H1 (cell line): Measurements from ENCODE around the gene TP53RK. TPM values are rescaled to one million over a fixed set of nuclear protein-coding genes. Genes with fewer than 3 reads are reported as not detected.

Source experiments
- BCL11A ChIP-seq, 2 experiments: IDR thresholded peaks; one replicate each; pipeline ENCODE4 v1.6.1; 2011; ENCODE audit warnings: low read depth in 2 of 2, low read length in 2 of 2, mild to moderate bottlenecking in 2 of 2
- SAP30 ChIP-seq: fragments of 300-600 bp; sonication (generic); IDR thresholded peaks from 2 replicates; pipeline ENCODE4 v1.7.1; 2012; ENCODE audit warnings: low read length, moderate library complexity, mild to moderate bottlenecking, inconsistent platforms; ENCODE audit not compliant: insufficient read depth, insufficient replicate concordance
- polyA plus RNA-seq, 7 experiments: library from polyadenylated mRNA; depleted of rRNA in 3 of 7; stranded (reverse) in 5 of 7; unstranded in 2 of 7; fragments of >200 nt in 5 of 7; fragments of 200-250 nt in 2 of 7; gene quantifications; 1 replicate in 5 of 7; 2 replicates in 1 of 7; 4 replicates in 1 of 7; pipeline versions ENCODE4 v1.2.1 to v1.2.3, GENCODE V29; 2011 to 2013; ENCODE audit warnings: missing spikeins in 2 of 7, mixed read lengths in 2 of 7
- total RNA-seq: library from RNA; stranded (reverse); fragmentation: NEBNext Ultra II Directional; extraction: Animal tissue kit (Norgen Biotek cat#: 25700); gene quantifications from 2 replicates; pipeline ENCODE4 v1.2.1, GENCODE V29; 2021
- TF ChIP-seq, protein P1 (sequence below): fragments of 300-600 bp; sonication (generic); IDR thresholded peaks from 2 replicates; pipeline ENCODE4 v1.7.1; 2012; ENCODE audit warnings: low read length, moderate library complexity, mild to moderate bottlenecking, inconsistent platforms; ENCODE audit not compliant: insufficient replicate concordance
- TF ChIP-seq, protein P2 (sequence below): IDR thresholded peaks from 2 replicates; pipeline ENCODE4 v1.6.1; 2012; ENCODE audit warnings: low read length, inconsistent platforms

The TP53RK gene
- total and polyA plus RNA-seq, 2 of the 8 experiments (the other 6 are each of a cell fraction or from before 2014, with no cell fraction given) = 8.5 to 16.3 TPM

DNA sequence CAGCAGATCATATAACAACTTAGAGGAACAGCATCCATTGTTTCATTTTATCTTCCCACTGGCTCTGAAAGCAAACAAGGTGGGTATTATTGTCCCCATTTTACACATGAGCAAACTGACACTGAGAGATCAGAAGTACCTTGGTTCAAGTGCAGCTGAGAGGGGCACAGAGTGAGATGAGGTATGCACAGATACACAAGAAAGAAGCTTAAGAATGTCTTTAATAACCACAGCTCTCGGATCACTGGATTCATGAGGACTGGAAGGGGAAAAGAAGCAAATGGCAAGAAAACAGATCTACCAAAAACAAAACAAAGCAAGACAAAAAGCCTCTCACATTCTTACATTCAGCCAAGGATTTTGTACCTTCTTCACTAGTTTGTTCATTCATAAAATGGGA lies 30.8 kb upstream of the TP53RK start (continued):
- TF ChIP-seq, protein P1, sequence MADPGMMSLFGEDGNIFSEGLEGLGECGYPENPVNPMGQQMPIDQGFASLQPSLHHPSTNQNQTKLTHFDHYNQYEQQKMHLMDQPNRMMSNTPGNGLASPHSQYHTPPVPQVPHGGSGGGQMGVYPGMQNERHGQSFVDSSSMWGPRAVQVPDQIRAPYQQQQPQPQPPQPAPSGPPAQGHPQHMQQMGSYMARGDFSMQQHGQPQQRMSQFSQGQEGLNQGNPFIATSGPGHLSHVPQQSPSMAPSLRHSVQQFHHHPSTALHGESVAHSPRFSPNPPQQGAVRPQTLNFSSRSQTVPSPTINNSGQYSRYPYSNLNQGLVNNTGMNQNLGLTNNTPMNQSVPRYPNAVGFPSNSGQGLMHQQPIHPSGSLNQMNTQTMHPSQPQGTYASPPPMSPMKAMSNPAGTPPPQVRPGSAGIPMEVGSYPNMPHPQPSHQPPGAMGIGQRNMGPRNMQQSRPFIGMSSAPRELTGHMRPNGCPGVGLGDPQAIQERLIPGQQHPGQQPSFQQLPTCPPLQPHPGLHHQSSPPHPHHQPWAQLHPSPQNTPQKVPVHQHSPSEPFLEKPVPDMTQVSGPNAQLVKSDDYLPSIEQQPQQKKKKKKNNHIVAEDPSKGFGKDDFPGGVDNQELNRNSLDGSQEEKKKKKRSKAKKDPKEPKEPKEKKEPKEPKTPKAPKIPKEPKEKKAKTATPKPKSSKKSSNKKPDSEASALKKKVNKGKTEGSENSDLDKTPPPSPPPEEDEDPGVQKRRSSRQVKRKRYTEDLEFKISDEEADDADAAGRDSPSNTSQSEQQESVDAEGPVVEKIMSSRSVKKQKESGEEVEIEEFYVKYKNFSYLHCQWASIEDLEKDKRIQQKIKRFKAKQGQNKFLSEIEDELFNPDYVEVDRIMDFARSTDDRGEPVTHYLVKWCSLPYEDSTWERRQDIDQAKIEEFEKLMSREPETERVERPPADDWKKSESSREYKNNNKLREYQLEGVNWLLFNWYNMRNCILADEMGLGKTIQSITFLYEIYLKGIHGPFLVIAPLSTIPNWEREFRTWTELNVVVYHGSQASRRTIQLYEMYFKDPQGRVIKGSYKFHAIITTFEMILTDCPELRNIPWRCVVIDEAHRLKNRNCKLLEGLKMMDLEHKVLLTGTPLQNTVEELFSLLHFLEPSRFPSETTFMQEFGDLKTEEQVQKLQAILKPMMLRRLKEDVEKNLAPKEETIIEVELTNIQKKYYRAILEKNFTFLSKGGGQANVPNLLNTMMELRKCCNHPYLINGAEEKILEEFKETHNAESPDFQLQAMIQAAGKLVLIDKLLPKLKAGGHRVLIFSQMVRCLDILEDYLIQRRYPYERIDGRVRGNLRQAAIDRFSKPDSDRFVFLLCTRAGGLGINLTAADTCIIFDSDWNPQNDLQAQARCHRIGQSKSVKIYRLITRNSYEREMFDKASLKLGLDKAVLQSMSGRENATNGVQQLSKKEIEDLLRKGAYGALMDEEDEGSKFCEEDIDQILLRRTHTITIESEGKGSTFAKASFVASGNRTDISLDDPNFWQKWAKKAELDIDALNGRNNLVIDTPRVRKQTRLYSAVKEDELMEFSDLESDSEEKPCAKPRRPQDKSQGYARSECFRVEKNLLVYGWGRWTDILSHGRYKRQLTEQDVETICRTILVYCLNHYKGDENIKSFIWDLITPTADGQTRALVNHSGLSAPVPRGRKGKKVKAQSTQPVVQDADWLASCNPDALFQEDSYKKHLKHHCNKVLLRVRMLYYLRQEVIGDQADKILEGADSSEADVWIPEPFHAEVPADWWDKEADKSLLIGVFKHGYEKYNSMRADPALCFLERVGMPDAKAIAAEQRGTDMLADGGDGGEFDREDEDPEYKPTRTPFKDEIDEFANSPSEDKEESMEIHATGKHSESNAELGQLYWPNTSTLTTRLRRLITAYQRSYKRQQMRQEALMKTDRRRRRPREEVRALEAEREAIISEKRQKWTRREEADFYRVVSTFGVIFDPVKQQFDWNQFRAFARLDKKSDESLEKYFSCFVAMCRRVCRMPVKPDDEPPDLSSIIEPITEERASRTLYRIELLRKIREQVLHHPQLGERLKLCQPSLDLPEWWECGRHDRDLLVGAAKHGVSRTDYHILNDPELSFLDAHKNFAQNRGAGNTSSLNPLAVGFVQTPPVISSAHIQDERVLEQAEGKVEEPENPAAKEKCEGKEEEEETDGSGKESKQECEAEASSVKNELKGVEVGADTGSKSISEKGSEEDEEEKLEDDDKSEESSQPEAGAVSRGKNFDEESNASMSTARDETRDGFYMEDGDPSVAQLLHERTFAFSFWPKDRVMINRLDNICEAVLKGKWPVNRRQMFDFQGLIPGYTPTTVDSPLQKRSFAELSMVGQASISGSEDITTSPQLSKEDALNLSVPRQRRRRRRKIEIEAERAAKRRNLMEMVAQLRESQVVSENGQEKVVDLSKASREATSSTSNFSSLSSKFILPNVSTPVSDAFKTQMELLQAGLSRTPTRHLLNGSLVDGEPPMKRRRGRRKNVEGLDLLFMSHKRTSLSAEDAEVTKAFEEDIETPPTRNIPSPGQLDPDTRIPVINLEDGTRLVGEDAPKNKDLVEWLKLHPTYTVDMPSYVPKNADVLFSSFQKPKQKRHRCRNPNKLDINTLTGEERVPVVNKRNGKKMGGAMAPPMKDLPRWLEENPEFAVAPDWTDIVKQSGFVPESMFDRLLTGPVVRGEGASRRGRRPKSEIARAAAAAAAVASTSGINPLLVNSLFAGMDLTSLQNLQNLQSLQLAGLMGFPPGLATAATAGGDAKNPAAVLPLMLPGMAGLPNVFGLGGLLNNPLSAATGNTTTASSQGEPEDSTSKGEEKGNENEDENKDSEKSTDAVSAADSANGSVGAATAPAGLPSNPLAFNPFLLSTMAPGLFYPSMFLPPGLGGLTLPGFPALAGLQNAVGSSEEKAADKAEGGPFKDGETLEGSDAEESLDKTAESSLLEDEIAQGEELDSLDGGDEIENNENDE = no peak
- TF ChIP-seq, protein P2, sequence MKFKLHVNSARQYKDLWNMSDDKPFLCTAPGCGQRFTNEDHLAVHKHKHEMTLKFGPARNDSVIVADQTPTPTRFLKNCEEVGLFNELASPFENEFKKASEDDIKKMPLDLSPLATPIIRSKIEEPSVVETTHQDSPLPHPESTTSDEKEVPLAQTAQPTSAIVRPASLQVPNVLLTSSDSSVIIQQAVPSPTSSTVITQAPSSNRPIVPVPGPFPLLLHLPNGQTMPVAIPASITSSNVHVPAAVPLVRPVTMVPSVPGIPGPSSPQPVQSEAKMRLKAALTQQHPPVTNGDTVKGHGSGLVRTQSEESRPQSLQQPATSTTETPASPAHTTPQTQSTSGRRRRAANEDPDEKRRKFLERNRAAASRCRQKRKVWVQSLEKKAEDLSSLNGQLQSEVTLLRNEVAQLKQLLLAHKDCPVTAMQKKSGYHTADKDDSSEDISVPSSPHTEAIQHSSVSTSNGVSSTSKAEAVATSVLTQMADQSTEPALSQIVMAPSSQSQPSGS = no peak
- TF ChIP-seq BCL11A (IDR thresholded peaks at IDR 0.05; ENCODE audit: low read depth in 2 of 2, low read length in 2 of 2) = no peak
- TF ChIP-seq SAP30 = no peak
